GM18511 (cell line): ENCODE results near the gene HLCS.

Experiments used
- ATAC-seq: cut with Tn5 transposase; IDR thresholded peaks from one replicate; pipeline ENCODE4 v1.9.1; 2021; ENCODE audit warnings: mild to moderate bottlenecking, moderate library complexity; ENCODE audit not compliant: unreplicated experiment

Gene HLCS

GRCh38 chr21:36785615-36786014, 180.9 kb downstream of the HLCS start:
- no peak for ATAC-seq

- ATAC-seq: no peak
Observed at GRCh38 chr21:36784947-36785346, 181.5 kb downstream of the HLCS start.

GRCh38 chr21:36783612-36784374, 182.7 kb downstream of the HLCS start:
- no peak for ATAC-seq

GRCh38 chr21:36780861-36781260, 185.6 kb downstream of the HLCS start:
- no peak for ATAC-seq

GRCh38 chr21:36776981-36777617, 189.4 kb downstream of the HLCS start:
- no peak for ATAC-seq

DNA sequence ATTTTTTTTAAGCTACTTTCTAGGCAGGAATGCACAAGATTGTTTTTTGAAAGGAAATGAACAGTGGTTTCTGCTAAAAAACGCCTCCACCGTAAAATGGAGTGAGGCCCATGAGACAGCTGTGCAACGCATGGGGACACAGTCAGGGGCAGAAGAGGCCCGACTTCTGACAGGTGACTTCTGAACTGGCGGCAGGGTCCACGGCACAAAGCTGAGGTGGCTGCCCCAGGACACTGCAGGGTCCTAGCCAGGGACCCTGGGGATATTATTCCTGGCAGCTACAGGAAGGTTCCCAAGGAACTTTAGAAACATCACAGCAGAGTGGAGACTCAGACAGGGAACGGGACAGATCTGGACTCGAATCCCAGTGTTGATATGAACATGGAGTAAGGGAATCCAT, 192.5 kb downstream of the HLCS start:
- ATAC-seq: no peak

GRCh38 chr21:36773117-36773516, 193.4 kb downstream of the HLCS start:
- no peak for ATAC-seq

DNA sequence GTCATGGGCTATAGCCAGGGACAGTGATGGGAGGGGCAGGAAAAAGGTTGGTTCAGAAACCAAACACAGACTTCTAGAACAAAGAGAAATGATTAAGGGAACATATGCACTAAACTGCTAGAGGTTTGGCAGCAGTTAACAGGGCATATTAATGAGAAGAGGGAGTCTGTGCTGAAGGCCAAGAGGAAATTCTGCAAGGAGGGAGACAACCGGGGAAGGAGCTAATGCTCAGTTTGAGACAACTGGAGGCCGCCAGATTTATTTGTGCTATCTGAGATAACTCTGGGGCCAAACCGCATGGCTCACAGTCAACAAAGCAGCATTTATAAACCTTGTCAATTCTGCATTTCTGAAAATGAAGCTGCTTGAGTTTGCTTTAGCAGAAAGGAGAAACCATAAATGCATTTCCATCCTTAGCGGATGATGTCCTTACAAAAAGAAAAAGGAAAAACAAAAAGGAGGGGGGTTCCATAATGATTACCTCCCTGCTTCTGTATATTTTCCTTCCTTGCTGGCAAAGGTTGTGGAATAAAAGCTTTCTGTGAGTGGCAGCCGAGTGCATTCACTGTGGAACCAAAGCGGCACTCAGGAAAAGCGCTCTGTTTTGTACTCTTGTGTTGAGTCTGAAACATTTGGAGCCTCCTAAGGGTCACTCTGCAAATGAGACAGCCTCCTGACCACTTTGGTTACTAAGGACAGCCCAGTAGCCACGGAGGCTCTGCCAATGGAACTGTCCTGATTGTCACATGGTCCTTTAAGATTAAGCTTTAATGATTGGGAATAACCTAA, 197.2 kb downstream of the HLCS start:
- no peak for ATAC-seq

DNA sequence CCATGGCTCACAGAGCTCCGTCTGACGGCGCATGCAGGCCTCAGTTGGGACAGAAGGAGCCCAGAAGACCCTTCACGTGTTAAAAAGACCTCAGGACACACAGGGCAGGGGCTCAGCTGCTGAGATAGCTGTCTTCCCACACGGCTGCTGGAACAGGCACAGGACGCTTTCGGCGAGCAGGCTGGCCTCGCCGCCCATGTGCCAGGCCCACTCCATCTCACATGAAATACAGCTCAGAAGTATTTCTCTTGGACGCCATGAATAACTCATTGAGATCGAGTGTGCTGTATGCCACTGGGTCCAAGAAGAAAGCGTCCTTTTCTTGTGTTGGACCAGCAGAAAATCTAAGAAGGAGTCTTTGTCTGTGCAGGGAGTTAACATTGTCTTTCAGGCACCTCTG, 198.0 kb downstream of the HLCS start:
- no peak for ATAC-seq

DNA sequence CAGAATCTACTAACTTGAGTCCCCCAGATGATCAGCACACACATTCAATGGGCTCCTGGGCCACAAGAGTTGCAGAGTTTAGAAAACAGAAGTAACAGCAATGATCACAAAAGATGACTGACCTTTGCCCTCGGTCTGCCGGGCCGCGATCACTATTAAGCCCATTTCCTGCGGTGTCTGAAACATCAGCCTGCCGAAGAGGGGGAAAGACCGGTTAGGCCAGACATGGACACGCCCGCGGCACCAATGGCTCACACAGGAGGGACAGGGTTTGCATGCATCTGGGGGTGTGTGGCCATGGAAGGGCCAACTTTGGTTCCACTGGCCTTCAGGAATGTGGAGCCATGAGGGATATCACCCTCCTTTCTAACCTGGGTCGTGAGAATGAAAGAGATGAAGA, 199.4 kb downstream of the HLCS start:
- ATAC-seq: no peak

GRCh38 chr21:36766511-36766910, 200.0 kb downstream of the HLCS start:
- no peak for ATAC-seq

DNA sequence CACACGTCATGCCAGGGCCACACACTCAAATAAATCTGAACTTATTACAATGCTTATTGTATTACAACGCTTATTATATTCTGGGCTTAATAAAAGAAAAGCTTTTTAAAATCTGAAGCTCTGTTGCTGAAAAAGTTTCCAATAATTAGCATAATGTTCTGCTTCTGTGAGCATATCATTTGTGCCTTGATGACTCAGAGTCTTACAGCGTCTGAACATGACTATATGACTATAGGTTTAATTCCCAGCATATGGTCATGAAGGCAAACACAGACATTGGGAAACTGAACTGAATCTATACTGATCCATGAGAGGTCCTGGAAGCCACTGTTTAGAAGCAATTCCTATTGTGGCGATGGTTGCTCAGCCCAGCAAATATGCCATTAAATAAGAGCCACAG, 201.2 kb downstream of the HLCS start:
- ATAC-seq: no peak

- ATAC-seq: no peak
Observed at GRCh38 chr21:36763305-36763704, 203.2 kb downstream of the HLCS start.

GRCh38 chr21:36762642-36763041, 203.8 kb downstream of the HLCS start:
- ATAC-seq: no peak

DNA sequence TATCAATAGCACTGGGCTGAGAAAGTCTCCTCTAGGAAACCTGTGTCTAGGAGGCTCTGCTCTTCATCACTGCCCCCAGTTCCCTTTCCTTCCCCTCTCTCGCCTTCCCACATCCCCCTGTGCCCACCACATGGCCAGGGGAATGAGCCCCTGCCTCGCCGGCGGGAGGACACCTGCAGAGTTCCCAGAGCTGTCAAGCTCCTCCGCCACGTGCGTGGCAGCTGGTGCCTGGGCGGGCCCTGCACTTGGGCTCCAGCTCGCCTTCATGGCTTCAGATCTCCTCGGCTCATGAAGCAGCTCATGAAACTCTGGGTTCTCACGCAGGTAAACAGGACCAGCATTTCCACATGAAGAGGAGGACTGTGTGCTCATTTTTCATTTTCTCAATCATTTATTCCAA, 204.8 kb downstream of the HLCS start:
- no peak for ATAC-seq

DNA sequence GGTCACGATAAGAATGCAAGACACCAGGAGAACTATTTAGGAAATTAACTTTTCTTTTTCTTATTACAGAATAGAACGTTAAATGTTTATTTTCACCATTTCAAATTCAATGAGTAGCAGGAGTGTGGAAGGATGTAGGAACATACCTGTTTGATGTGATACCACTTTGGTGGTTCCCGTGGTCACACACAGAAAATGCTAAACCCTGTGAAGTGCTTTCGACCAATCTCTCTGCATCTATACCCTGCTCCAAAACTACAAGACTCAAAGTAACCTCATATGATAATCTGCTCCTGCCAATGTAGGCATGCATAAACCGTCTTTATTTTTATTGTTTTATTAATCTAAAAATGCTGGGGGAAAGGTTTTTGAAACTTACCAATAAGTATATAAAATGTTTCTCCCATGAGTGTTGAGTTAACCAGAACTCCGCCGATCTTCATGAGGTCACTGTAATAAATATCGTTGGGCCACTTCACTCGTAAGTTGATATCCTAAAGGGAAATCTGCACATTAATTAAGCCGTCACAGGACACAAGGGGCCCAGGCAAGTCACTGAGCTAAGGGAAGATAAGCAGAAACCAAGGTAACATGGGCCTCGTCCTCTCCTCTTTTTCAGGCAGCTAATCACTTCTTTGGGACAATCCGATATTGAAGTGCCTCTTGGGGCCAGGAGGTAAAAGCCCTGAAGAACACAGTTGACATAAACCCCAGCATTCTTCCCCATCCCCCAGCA, 207.0 kb downstream of the HLCS start:
- ATAC-seq: no peak

DNA sequence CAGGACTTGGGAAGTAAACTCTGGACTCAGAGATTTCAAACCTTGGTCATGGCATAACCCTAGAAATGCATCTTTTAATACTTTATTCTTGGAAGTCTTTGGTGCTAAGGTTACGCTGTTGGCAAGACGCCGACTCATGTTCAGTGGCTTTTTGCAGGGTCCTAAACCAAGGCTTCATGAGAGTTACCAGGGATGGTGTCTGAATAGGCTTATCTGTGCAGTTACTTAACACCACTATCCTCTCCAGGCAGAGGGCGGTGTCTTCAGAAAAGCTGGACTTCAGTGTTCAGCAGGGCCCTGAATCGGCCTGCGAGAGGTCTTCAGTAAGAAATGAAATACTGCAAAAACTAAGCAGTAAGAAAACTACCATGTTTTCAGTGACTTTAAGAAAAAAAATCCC, 209.3 kb downstream of the HLCS start:
- no peak for ATAC-seq

- no peak for ATAC-seq
Observed at GRCh38 chr21:36756527-36756926, 209.9 kb downstream of the HLCS start.

GRCh38 chr21:36754241-36754898, 212.1 kb downstream of the HLCS start:
- ATAC-seq: no peak

GRCh38 chr21:36753556-36753955, 212.9 kb downstream of the HLCS start:
- no peak for ATAC-seq

GRCh38 chr21:36751383-36751782, 215.1 kb downstream of the HLCS start:
- ATAC-seq: no peak
